Naive B cell (primary cell): Measurements from ENCODE around the gene CETP. TPM values are rescaled to one million over a fixed set of nuclear protein-coding genes. Genes with fewer than 3 reads are reported as not detected.

ENCODE experiments used
- ATAC-seq, 2 donors: fragments of 150-1000 bp; cut with Tn5 transposase; 2 replicates each; pipeline ENCODE4 v1.10.0; 2021; ENCODE audit warnings: low read depth in 2 of 2, mild to moderate bottlenecking in 2 of 2, moderate library complexity in 2 of 2
- DNase-seq: peaks from one replicate; pipeline ENCODE4 v3.0.0; 2022
- H3K27ac Mint-ChIP-seq, 6 donors: one replicate each; pipeline ENCODE4 v1.8.0; 2020 to 2022; ENCODE audit warnings: mild to moderate bottlenecking in 6 of 6, mixed read lengths in 6 of 6, moderate library complexity in 5 of 6, inconsistent platforms in 2 of 6
- H3K27me3 Mint-ChIP-seq, 3 donors: one replicate each; pipeline ENCODE4 v1.8.0; 2021 to 2022; ENCODE audit warnings: mixed read lengths in 3 of 3, mild to moderate bottlenecking in 1 of 3
- H3K36me3 Mint-ChIP-seq, 2 donors: one replicate each; pipeline ENCODE4 v1.8.0; 2020 to 2022; ENCODE audit warnings: mixed read lengths in 2 of 2, inconsistent platforms in 1 of 2, mild to moderate bottlenecking in 1 of 2
- H3K4me1 Mint-ChIP-seq, 3 donors: one replicate each; pipeline ENCODE4 v1.8.0; 2020 to 2022; ENCODE audit warnings: mixed read lengths in 3 of 3, inconsistent platforms in 1 of 3, mild to moderate bottlenecking in 1 of 3, moderate library complexity in 1 of 3
- H3K4me3 Mint-ChIP-seq, 8 donors: one replicate each; pipeline ENCODE4 v1.8.0; 2020 to 2022; ENCODE audit warnings: mild to moderate bottlenecking in 8 of 8, mixed read lengths in 8 of 8, moderate library complexity in 8 of 8, inconsistent platforms in 2 of 8
- H3K9me3 Mint-ChIP-seq, 7 donors: one replicate each; pipeline ENCODE4 v1.8.0; 2020 to 2022; ENCODE audit warnings: mixed read lengths in 7 of 7, mild to moderate bottlenecking in 5 of 7, inconsistent platforms in 2 of 7, moderate library complexity in 1 of 7
- polyA plus RNA-seq, 6 donors: library from polyadenylated mRNA; unstranded; fragments of 300-500 nt; fragmentation: Illumina TruSeq; gene quantifications; one replicate each; pipeline ENCODE4 v1.2.3, GENCODE V29; 2021; ENCODE audit warnings: low read depth in 6 of 6

CETP gene
- polyA plus RNA-seq, 6 donors from 2014 or later, result 0.25 to 0.72 (median 0.27) TPM; not detected in 2

DNA sequence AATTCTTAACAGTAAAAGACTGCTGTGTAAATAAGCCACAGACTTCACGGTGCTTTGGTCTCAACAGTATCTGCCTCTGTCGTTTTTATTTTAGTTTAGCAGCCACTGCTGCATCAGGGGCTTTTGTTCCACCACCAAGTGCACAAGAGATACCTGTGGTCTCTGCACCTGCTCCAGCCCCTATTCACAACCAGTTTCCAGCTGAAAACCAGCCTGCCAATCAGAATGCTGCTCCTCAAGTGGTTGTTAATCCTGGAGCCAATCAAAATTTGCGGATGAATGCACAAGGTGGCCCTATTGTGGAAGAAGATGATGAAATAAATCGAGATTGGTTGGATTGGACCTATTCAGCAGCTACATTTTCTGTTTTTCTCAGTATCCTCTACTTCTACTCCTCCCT is 21.9 kb upstream of the CETP start:
- no peaks in the 10 kb centered on the region for H3K9me3 Mint-ChIP-seq
- peaks cover 30 to 69% (median 48%) of the 10 kb centered on the region in 3 donors for H3K4me1 Mint-ChIP-seq
- H3K27me3 Mint-ChIP-seq, result no peaks in the 10 kb centered on the region
- ATAC-seq (no peak), DNase-seq (no peak)
- H3K4me3 Mint-ChIP-seq, result peak overlapping the region in 2 of 8 donors; percentile 5 to 100
- H3K36me3 Mint-ChIP-seq, result peaks cover 31 to 33% of the 10 kb centered on the region in 2 donors
- H3K27ac Mint-ChIP-seq, result peak overlapping the region in 4 of 6 donors; percentile 10 to 86 (median 79)

- H3K9me3 Mint-ChIP-seq, result no peaks in the 10 kb centered on the region
- no peak overlapping the region for H3K4me3 Mint-ChIP-seq
- ATAC-seq (peak; percentile 31 to 44), DNase-seq (no peak)
- peak overlapping the region in 4 of 6 donors; percentile 42 to 89 (median 74) for H3K27ac Mint-ChIP-seq
- H3K4me1 Mint-ChIP-seq, result peaks cover 21 to 57% (median 42%) of the 10 kb centered on the region in 3 donors
- H3K27me3 Mint-ChIP-seq, result no peaks in the 10 kb centered on the region
- peaks cover 23 to 25% of the 10 kb centered on the region in 2 donors for H3K36me3 Mint-ChIP-seq
Observed at GRCh38 chr16:56941092-56941491, 20.7 kb upstream of the CETP start.

- Mint-ChIP-seq H3K27ac (peak overlapping the region in 5 of 6 donors; percentile 66 to 81 (median 79)), H3K27me3 (no peaks in the 10 kb centered on the region), H3K9me3 (no peaks in the 10 kb centered on the region), H3K36me3 (peaks cover 23 to 29% of the 10 kb centered on the region in 2 donors), H3K4me3 (peak overlapping the region in 1 of 8 donors; percentile 41), H3K4me1 (peaks cover 20 to 53% (median 46%) of the 10 kb centered on the region in 3 donors)
- ATAC-seq (peak in 1 of 2 donors; percentile 22), DNase-seq (no peak)
Observed at GRCh38 chr16:56941856-56942331, 19.9 kb upstream of the CETP start.

- ATAC-seq, result no peak
- peak overlapping the region in 1 of 8 donors; percentile 29 for H3K4me3 Mint-ChIP-seq
- no peaks in the 10 kb centered on the region for H3K27me3 Mint-ChIP-seq
- H3K36me3 Mint-ChIP-seq, result peaks cover 13 to 17% of the 10 kb centered on the region in 2 donors
- H3K27ac Mint-ChIP-seq, result peak overlapping the region in 5 of 6 donors; percentile 28 to 81 (median 60)
- H3K9me3 Mint-ChIP-seq, result no peaks in the 10 kb centered on the region
- DNase-seq, result no peak
- H3K4me1 Mint-ChIP-seq, result peaks cover 15 to 48% (median 30%) of the 10 kb centered on the region in 3 donors
Observed at GRCh38 chr16:56943761-56944375, 17.9 kb upstream of the CETP start.

DNA sequence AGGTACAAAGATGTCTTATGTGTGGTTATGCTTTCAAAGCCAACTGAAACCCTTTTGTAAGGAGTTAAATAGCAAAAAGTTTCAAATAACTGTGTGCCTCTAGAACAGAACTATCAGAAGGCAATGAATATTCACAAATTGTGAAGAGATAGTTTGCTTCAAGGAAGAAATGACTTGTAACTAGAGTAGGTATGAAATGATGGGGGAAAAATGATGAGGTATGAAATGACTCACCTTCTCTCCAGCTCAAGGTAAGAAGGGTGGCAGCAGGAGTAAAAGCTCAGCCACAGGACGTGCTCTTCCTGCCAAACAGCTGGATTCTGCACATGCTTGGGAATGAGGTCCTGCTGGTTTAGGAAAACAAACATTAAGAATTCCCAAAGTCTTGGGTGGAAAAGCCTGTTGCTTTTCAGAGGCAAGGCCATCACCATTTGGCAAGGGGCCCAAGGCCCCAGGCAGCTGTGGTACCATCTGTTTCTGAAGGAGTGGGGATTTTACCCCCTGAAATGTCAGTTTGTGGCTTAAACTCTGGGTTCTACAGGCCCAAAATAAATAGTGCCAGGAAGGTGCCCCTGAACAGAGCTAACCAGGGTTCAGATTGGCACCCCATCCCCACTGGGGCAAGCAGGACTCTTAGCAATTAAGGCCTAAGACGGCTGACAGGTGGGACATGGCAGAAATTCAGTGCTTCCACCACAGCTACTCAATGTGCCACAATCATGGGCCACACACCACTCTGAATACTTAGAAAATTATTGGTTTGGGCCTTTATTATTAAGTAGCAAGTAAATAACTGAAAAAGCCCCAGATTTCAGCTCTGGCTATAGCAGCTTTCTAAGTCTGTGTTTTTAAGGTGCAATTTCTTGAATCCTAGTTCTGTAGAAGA is 16.6 kb upstream of the CETP start:
- H3K4me3 Mint-ChIP-seq, result no peak overlapping the region
- peaks cover 17 to 43% (median 30%) of the 10 kb centered on the region in 3 donors for H3K4me1 Mint-ChIP-seq
- DNase-seq (no peak), ATAC-seq (no peak)
- H3K27me3 Mint-ChIP-seq, result no peaks in the 10 kb centered on the region
- peaks cover 6% of the 10 kb centered on the region in 2 donors for H3K36me3 Mint-ChIP-seq
- no peaks in the 10 kb centered on the region for H3K9me3 Mint-ChIP-seq
- peak overlapping the region in 5 of 6 donors; percentile 41 to 90 (median 81) for H3K27ac Mint-ChIP-seq

DNA sequence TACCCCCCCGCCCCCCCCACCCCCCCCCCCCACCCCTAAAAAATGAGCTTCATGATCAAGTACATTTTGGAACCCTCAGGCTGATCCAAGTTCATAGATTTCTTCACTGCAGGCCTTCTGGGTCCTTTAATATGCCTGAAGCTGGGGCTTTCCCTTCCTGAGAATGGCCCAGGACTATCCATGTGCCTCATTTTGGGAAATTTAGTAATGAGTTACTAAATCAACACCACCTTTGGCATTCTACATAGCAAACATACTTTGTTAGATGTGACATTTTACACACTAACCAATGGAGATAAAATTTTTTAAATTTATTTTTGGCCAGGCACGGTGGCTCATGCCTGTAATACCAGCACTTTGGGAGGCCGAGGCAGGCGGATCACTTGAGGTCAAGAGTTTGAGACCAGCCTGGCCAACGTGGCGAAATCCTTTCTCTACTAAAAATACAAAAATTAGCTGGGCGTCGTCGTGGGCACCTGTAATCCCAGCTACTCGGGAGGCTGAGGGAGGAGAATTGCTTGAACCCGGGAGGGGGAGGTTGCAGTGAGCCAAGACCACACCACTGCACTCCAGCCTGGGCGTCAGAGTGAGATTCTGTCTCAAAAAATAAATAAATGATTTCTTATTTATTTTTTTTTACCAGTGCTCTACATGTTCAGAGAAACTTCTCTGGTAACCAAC is 15.8 kb upstream of the CETP start:
- Mint-ChIP-seq H3K4me1 (peaks cover 25 to 43% (median 35%) of the 10 kb centered on the region in 3 donors), H3K9me3 (no peaks in the 10 kb centered on the region), H3K27ac (peak overlapping the region in 1 of 6 donors; percentile 86), H3K27me3 (no peaks in the 10 kb centered on the region), H3K36me3 (peaks cover 6% of the 10 kb centered on the region in 2 donors), H3K4me3 (peak overlapping the region in 1 of 8 donors; percentile 47)
- DNase-seq (no peak), ATAC-seq (no peak)

DNA sequence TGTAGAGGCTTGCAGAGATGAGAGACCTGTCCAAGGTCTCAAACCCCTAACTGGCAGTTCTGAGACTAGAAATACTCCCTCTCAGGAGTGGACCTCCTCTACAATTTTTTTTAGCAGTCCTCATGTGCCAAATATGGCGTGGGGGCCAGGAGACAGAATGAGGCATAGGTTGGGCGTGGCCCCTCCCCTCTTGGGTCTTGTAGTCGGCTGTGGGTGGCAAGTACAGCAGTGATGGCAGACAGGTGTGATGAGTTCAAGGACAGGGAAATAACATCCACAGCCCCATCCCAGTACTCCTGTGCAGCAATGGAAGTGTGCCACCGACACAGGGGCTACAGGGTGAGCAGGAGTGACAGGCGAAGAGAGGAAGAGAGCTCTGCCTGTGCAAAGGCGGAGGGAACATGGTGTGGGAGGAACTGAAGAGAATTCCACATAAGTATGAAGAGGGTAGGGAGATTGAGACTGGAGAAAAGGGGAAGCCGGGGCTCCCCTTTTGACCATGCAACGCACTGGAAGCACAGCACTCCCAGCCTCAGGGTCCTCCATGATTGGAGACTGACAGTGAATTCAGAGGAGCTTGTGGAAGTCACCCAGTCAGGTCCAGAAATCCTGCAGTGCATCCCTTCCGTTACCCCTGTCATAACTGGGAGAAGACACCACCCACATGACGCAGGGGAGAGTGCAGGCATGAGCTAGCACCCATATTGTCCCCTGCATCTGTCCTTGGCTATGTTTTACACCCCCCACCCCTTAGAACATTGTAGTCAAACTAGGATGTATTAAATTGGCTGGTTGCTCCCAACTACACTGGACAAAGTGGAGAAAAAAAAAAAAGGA is 14.8 kb upstream of the CETP start:
- Mint-ChIP-seq H3K36me3 (peaks cover 6% of the 10 kb centered on the region in 2 donors), H3K9me3 (no peaks in the 10 kb centered on the region), H3K4me3 (no peak overlapping the region), H3K27me3 (no peaks in the 10 kb centered on the region), H3K4me1 (peaks cover 33 to 50% (median 41%) of the 10 kb centered on the region in 3 donors), H3K27ac (peak overlapping the region; percentile 2 to 86 (median 68))
- no peak for DNase-seq
- no peak for ATAC-seq

DNA sequence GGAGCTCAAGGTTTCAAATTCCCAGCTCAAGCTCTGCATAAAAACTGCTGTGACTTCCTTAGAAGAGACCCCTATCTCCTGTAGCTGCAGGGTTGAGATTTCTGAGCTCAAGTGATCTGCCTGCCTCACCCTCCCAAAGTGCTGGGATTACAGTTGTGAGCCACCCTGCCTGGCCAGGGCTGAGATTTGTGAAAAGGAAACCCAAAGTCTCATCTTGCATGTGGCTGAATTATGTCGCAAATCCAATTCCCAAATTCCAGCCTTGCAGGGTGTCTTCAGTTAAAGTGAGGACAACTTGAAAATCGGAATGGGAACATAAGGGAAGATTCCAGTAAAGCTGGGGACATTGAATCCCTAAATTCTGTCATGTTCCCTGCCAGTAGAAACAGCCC is 14.2 kb upstream of the CETP start:
- no peak for ATAC-seq
- Mint-ChIP-seq H3K36me3 (peaks cover 6% of the 10 kb centered on the region in 2 donors), H3K9me3 (no peaks in the 10 kb centered on the region), H3K27ac (peak overlapping the region in 4 of 6 donors; percentile 32 to 86 (median 67)), H3K4me1 (peaks cover 33 to 51% (median 45%) of the 10 kb centered on the region in 3 donors), H3K4me3 (peak overlapping the region in 1 of 8 donors; percentile 1), H3K27me3 (no peaks in the 10 kb centered on the region)
- DNase-seq, result no peak

DNA sequence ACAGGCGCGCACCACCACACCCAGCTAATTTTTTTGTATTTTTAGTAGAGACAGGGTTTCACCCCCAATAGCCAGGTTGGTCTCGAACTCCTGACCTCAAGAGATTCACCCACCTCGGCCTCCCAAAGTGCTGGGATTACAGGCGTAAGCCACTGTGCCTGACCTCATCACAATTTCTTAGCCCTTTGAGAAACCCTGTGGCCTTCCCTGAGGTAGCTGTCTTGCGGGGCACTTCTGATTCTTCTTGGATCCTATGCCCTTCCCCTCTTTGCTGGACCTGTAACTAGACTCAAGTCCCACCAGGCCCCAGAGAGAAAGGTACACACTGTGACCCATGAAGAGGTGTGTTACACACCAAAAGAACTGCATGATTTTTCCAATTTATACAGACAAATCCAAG is 13.5 kb upstream of the CETP start:
- Mint-ChIP-seq H3K9me3 (no peaks in the 10 kb centered on the region), H3K27me3 (no peaks in the 10 kb centered on the region), H3K36me3 (peaks cover under 1 to 6% of the 10 kb centered on the region in 2 donors), H3K27ac (peak overlapping the region in 5 of 6 donors; percentile 29 to 86 (median 83)), H3K4me1 (peaks cover 28 to 49% (median 48%) of the 10 kb centered on the region in 3 donors), H3K4me3 (no peak overlapping the region)
- DNase-seq (no peak), ATAC-seq (no peak)

GRCh38 chr16:56950051-56950450 is 11.7 kb upstream of the CETP start:
- Mint-ChIP-seq H3K4me3 (peak overlapping the region in 3 of 8 donors; percentile 29 to 70 (median 51)), H3K36me3 (peaks cover 0 to 6% of the 10 kb centered on the region in 2 donors), H3K27ac (peak overlapping the region; percentile 77 to 99 (median 88)), H3K4me1 (peaks cover 28 to 48% (median 44%) of the 10 kb centered on the region in 3 donors), H3K9me3 (no peaks in the 10 kb centered on the region), H3K27me3 (no peaks in the 10 kb centered on the region)
- DNase-seq, result no peak
- ATAC-seq, result no peak

GRCh38 chr16:56950455-56950854 is 11.3 kb upstream of the CETP start:
- Mint-ChIP-seq H3K9me3 (no peaks in the 10 kb centered on the region), H3K36me3 (peaks cover 0 to 6% of the 10 kb centered on the region in 2 donors), H3K27me3 (no peaks in the 10 kb centered on the region), H3K4me1 (peaks cover 28 to 48% (median 43%) of the 10 kb centered on the region in 3 donors), H3K27ac (peak overlapping the region; percentile 77 to 99 (median 94)), H3K4me3 (peak overlapping the region in 6 of 8 donors; percentile 51 to 86 (median 67))
- DNase-seq, result no peak
- no peak for ATAC-seq
